ENCODE data around the gene PCSK2.
"Not testable (repeated sequence)": the region's sequence is repeated elsewhere in the genome, so short reads cannot be mapped to it uniquely, and the experiment has no call there.

PCSK2 gene

GRCh38 chr20:17226410-17227218 is at the start of gene PCSK2:
Gene PCSK2 (plus strand): TSS chr20:17227040. CDS start chr20:17227306, 266 bp downstream.
- DNase-seq (ENCODE audit: low read depth in 2 of 3, low spot score in 1 of 3) = no peak

GRCh38 chr20:17177341-17177740 is 49.5 kb upstream of the PCSK2 start:
- no peak for DNase-seq (ENCODE audit: low read depth in 2 of 3, low spot score in 1 of 3)

- no peak for DNase-seq (ENCODE audit: low read depth in 2 of 3, low spot score in 1 of 3)
Observed at GRCh38 chr20:17179840-17180239, 47.0 kb upstream of the PCSK2 start.

- no peak for DNase-seq (ENCODE audit: low read depth in 2 of 3, low spot score in 1 of 3)
Observed at GRCh38 chr20:17189976-17190695, 36.7 kb upstream of the PCSK2 start.

GRCh38 chr20:17197041-17197440 is 29.8 kb upstream of the PCSK2 start:
- no peak for DNase-seq (ENCODE audit: low read depth in 2 of 3, low spot score in 1 of 3)

GRCh38 chr20:17202030-17202429 is 24.8 kb upstream of the PCSK2 start:
- no peak for DNase-seq (ENCODE audit: low read depth in 2 of 3, low spot score in 1 of 3)

- no peak for DNase-seq (ENCODE audit: low read depth in 2 of 3, low spot score in 1 of 3)
Observed at GRCh38 chr20:17202673-17203072, 24.2 kb upstream of the PCSK2 start.

- no peak for DNase-seq (ENCODE audit: low read depth in 2 of 3, low spot score in 1 of 3)
Observed at GRCh38 chr20:17205084-17205813, 21.6 kb upstream of the PCSK2 start.

- no peak for DNase-seq (ENCODE audit: low read depth in 2 of 3, low spot score in 1 of 3)
Observed at GRCh38 chr20:17210387-17210786, 16.5 kb upstream of the PCSK2 start.

GRCh38 chr20:17210983-17211382 is 15.9 kb upstream of the PCSK2 start:
- DNase-seq (ENCODE audit: low read depth in 2 of 3, low spot score in 1 of 3) = no peak

GRCh38 chr20:17215167-17215566 is 11.7 kb upstream of the PCSK2 start:
- DNase-seq (ENCODE audit: low read depth in 2 of 3, low spot score in 1 of 3) = no peak

- not testable (repeated sequence) for DNase-seq (ENCODE audit: low read depth in 2 of 3, low spot score in 1 of 3)
Observed at GRCh38 chr20:17219856-17220255, 7.0 kb upstream of the PCSK2 start.

GRCh38 chr20:17223553-17223952 is 3.3 kb upstream of the PCSK2 start:
- no peak for DNase-seq (ENCODE audit: low read depth in 2 of 3, low spot score in 1 of 3)

GRCh38 chr20:17225851-17226409 is 910 bp upstream of the PCSK2 start:
- no peak for DNase-seq (ENCODE audit: low read depth in 2 of 3, low spot score in 1 of 3)

- DNase-seq (ENCODE audit: low read depth in 2 of 3, low spot score in 1 of 3) = no peak
Observed at GRCh38 chr20:17227219-17227575, 357 bp downstream of the PCSK2 start.

GRCh38 chr20:17227669-17228623 is 1.1 kb downstream of the PCSK2 start:
- DNase-seq (ENCODE audit: low read depth in 2 of 3, low spot score in 1 of 3) = no peak

GRCh38 chr20:17228624-17229061 is 1.8 kb downstream of the PCSK2 start:
- no peak for DNase-seq (ENCODE audit: low read depth in 2 of 3, low spot score in 1 of 3)

GRCh38 chr20:17229256-17229655 is 2.4 kb downstream of the PCSK2 start:
- DNase-seq (ENCODE audit: low read depth in 2 of 3, low spot score in 1 of 3) = no peak

GRCh38 chr20:17233626-17234025 is 6.8 kb downstream of the PCSK2 start:
- no peak for DNase-seq (ENCODE audit: low read depth in 2 of 3, low spot score in 1 of 3)

GRCh38 chr20:17236766-17237165 is 9.9 kb downstream of the PCSK2 start:
- no peak for DNase-seq (ENCODE audit: low read depth in 2 of 3, low spot score in 1 of 3)

Measured in stimulated activated CD4-positive, alpha-beta T cell treated with anti-CD3 and anti-CD28 coated beads, Interleukin-12 subunit alpha, Interleukin-12 subunit beta, amount 100 ng/mL, for 48 hours (primary cell).